A172 (cell line): ENCODE results near the gene TTC21B. TPM values are rescaled to one million over a fixed set of nuclear protein-coding genes. Genes with fewer than 3 reads are reported as not detected.
A peak's percentile ranks its signal among the peaks of the same experiment; 100 is the strongest.
"Not testable (repeated sequence)": the region's sequence is repeated elsewhere in the genome, so short reads cannot be mapped to it uniquely, and the experiment has no call there.

Experiments used
- DNase-seq: peaks from one replicate; pipeline ENCODE4 v3.0.0-alpha.2; 2015; ENCODE audit warnings: low spot score
- total RNA-seq: library from RNA; depleted of rRNA; stranded (reverse); fragments of >200 nt; shearing (Covaris generic); gene quantifications from 2 replicates; pipeline ENCODE4 v1.2.3, GENCODE V29; 2014

Gene TTC21B
- total RNA-seq, 1 experiment from 2014 or later: 24.2 TPM

- DNase-seq: no peak
These were observed 67.0 kb downstream of the TTC21B start for GRCh38 chr2:165886487-165887146.

GRCh38 chr2:165877565-165878550 is 75.7 kb downstream of the TTC21B start:
- DNase-seq: no peak

- DNase-seq: no peak
These were observed 76.9 kb downstream of the TTC21B start for GRCh38 chr2:165876712-165877111.

- no peak for DNase-seq
These were observed 77.3 kb downstream of the TTC21B start for GRCh38 chr2:165876269-165876668.

GRCh38 chr2:165874445-165875039 is 79.0 kb downstream of the TTC21B start:
- DNase-seq: peak; percentile 66

GRCh38 chr2:165872101-165872791 is 81.3 kb downstream of the TTC21B start:
- no peak for DNase-seq

- DNase-seq: no peak
These were observed 82.6 kb downstream of the TTC21B start for GRCh38 chr2:165871025-165871424.

- DNase-seq: no peak
These were observed 83.2 kb downstream of the TTC21B start for GRCh38 chr2:165870346-165870745.

- DNase-seq: no peak
These were observed 85.4 kb downstream of the TTC21B start for GRCh38 chr2:165868211-165868610.

- DNase-seq: no peak
These were observed 89.3 kb downstream of the TTC21B start for GRCh38 chr2:165864296-165864695.

GRCh38 chr2:165863810-165864261 is 89.7 kb downstream of the TTC21B start:
- no peak for DNase-seq

- DNase-seq: not testable (repeated sequence)
These were observed 92.5 kb downstream of the TTC21B start for GRCh38 chr2:165861083-165861482.

- not testable (repeated sequence) for DNase-seq
These were observed 93.9 kb downstream of the TTC21B start for GRCh38 chr2:165859723-165860122.

GRCh38 chr2:165857876-165858275 is 95.7 kb downstream of the TTC21B start:
- no peak for DNase-seq

GRCh38 chr2:165852394-165852793 is 101.2 kb downstream of the TTC21B start:
- DNase-seq: no peak

- DNase-seq: no peak
These were observed 106.6 kb downstream of the TTC21B start for GRCh38 chr2:165847001-165847400.

GRCh38 chr2:165846056-165846455 is 107.5 kb downstream of the TTC21B start:
- DNase-seq: no peak

- DNase-seq: no peak
These were observed 109.4 kb downstream of the TTC21B start for GRCh38 chr2:165844216-165844615.

- no peak for DNase-seq
These were observed 110.2 kb downstream of the TTC21B start for GRCh38 chr2:165843351-165843750.

- no peak for DNase-seq
These were observed 113.1 kb downstream of the TTC21B start for GRCh38 chr2:165840333-165840958.

- DNase-seq: peak; percentile 11
These were observed 114.0 kb downstream of the TTC21B start for GRCh38 chr2:165839610-165840009.
